SU-DHL-6 (cell line): ENCODE measurements around the gene MFSD6.

Experiments used
- EZH2phosphoT487 ChIP-seq: fragments of 200-600 bp; sonication (generic), shearing (Covaris generic); conservative IDR thresholded peaks from 2 replicates; pipeline ENCODE4 v1.6.1; 2018; ENCODE audit warnings: mild to moderate bottlenecking, antibody characterized with exemption, low read length, moderate library complexity, mixed read lengths
- TF ChIP-seq, protein P1 (sequence below): fragments of 200-600 bp; sonication (generic); IDR thresholded peaks from one replicate; pipeline ENCODE4 v1.5.1; 2017; ENCODE audit warnings: antibody characterized with exemption, mild to moderate bottlenecking, low read length, moderate library complexity; ENCODE audit not compliant: insufficient read depth, poor library complexity, severe bottlenecking

DNA sequence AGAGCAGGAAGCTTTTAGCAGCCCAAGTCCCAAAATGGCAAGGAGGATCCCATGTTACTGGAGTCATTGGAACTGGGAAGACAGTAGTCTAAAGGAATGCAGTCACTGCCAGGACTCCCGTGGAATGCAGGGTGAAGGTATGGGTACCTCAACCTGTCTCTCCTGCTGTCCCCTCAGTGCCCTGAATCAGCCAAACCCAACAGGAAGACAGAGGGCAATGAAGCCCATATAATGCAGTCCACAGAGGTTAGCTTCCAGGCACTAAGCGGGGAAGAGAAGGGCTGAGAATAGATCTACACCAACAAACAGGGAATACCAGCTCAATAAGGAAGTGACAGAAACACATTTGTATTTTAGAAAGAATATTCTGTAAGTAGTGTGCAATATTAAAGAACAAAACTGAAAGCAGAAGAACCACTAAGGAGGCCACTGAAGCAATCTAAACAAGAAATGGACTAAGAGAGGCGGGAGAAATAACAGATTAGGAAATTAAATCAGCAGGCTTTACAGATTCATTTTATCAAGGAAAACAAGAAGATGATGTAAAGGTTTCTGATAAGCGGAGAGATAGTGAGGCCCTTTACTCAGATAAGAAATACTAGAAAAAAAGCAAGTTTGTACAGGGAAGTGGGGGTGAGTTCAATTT lies 118.1 kb downstream of the MFSD6 start:
- TF ChIP-seq, protein P1, sequence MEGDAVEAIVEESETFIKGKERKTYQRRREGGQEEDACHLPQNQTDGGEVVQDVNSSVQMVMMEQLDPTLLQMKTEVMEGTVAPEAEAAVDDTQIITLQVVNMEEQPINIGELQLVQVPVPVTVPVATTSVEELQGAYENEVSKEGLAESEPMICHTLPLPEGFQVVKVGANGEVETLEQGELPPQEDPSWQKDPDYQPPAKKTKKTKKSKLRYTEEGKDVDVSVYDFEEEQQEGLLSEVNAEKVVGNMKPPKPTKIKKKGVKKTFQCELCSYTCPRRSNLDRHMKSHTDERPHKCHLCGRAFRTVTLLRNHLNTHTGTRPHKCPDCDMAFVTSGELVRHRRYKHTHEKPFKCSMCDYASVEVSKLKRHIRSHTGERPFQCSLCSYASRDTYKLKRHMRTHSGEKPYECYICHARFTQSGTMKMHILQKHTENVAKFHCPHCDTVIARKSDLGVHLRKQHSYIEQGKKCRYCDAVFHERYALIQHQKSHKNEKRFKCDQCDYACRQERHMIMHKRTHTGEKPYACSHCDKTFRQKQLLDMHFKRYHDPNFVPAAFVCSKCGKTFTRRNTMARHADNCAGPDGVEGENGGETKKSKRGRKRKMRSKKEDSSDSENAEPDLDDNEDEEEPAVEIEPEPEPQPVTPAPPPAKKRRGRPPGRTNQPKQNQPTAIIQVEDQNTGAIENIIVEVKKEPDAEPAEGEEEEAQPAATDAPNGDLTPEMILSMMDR, result no peak
- no peak for TF ChIP-seq EZH2phosphoT487
